AG04450 (cell line): ENCODE measurements around the gene ACBD6. TPM values are rescaled to one million over a fixed set of nuclear protein-coding genes. Genes with fewer than 3 reads are reported as not detected.

Experiments
- CTCF ChIA-PET: fragments of 300-600, 350-600 bp; formaldehyde crosslinking; extraction: SDS; loops from one replicate; lab custom pipeline; 2022; ENCODE audit warnings: antibody characterized with exemption, inconsistent platforms; lab: Charles Lee
- POLR2A ChIA-PET: fragments of 350-600 bp; formaldehyde crosslinking; extraction: SDS; loops from one replicate; lab custom pipeline; 2021; ENCODE audit warnings: antibody characterized with exemption, inconsistent platforms; lab: Yijun Ruan, JAX
- DNase-seq: peaks from one replicate; pipeline ENCODE4 v3.0.0-alpha.2; 2011; ENCODE audit warnings: low read depth, low spot score
- H3K27ac ChIP-seq: one replicate; pipeline ENCODE4 v1.5.1; 2012; ENCODE audit warnings: low read depth, low read length, control low read depth
- H3K27me3 ChIP-seq: one replicate; pipeline ENCODE4 v1.6.0; 2012; ENCODE audit warnings: low read length; ENCODE audit not compliant: control insufficient read depth, insufficient read depth
- H3K4me3 ChIP-seq: 2 replicates; pipeline ENCODE4 v1.5.1; 2011; ENCODE audit warnings: mild to moderate bottlenecking, low read depth, low read length, control low read depth
- H3K9me3 ChIP-seq: 2 replicates; pipeline ENCODE4 v1.5.1; 2012; ENCODE audit warnings: low read length; ENCODE audit not compliant: control insufficient read depth, insufficient read depth
- CTCF ChIP-seq: IDR thresholded peaks from 2 replicates; pipeline ENCODE4 v1.5.1; 2011; ENCODE audit warnings: low read depth, low read length, control low read depth, inconsistent platforms
- polyA plus RNA-seq: library from polyadenylated mRNA; depleted of rRNA; stranded (reverse); fragments of >200 nt; gene quantifications from 2 replicates; pipeline ENCODE4 v1.2.3, GENCODE V29; 2011

ACBD6 gene
- polyA plus RNA-seq, 1 experiment, result 87.6 TPM

DNA sequence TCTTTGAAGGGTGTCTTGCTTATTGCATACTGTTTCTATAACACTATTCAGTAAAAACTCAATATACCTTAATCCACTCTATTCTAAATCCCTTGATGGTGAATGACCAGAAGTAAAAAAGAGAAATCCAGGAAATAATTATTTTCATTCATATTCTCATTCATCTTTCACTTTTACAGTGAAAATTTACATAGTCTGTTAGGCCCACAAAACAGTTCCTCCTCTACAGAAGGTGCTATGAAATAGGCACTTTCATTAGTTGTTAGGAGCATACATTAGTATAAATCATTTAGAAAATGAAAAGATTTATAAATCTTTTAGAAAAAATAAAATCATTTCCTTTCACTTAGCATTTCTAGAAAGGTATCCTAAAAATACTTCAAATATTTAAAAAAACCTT lies 157.2 kb downstream of the ACBD6 start:
- Histone ChIP-seq H3K27ac (no peak overlapping the region), H3K9me3 (no peaks in the 10 kb centered on the region), H3K27me3 (no peaks in the 10 kb centered on the region), H3K4me3 (no peak overlapping the region)
- DNase-seq, result no peak
- ChIA-PET POLR2A (no interaction called here), CTCF (no interaction called here)
- TF ChIP-seq CTCF, result no peak

DNA sequence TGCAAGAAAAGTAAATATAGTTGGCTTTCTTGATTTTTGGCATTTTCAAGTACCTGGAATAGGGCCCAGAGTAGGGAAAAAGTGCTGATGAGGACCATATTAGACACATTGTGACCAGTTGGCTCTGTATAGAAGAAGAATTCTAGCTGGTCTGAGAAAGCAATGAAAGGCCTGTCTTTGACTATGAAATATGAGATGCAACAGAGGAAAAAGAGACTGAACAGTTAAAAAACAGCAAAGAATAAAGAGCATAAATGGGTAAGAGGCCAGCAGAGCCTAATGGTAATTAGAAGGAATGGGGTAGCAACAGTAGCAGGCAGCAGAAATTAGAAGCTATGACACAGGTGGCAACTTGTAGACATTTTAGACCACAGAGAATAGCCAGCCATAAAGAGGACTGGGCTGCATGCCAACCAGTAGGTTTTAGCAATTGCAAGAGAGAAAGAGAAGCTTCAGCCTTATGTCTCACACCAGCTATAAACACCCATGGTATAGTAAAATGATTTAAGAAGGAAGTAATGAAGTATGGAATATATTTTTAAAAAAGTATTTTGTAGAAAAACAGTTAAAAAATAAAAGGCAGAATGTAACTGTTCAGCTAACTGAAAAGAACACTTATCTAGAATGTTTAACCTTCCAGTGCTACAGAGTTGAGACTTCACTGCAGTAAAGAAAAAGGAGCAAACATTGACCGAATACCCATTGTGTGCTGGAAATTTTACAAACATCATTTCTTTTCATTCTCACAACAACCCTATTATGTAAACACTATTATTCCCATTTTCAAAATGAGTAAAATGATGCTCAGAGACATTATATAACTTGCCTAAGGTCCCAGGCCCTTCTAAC lies 158.2 kb downstream of the ACBD6 start:
- no peak overlapping the region for H3K27ac ChIP-seq
- no peaks in the 10 kb centered on the region for H3K9me3 ChIP-seq
- no peaks in the 10 kb centered on the region for H3K27me3 ChIP-seq
- ChIA-PET CTCF (no interaction called here), POLR2A (no interaction called here)
- no peak overlapping the region for H3K4me3 ChIP-seq
- TF ChIP-seq CTCF, result no peak
- DNase-seq, result no peak

- CTCF ChIA-PET, result no interaction called here
Observed at GRCh38 chr1:180327089-180327488, 175.3 kb downstream of the ACBD6 start.

GRCh38 chr1:180312926-180313325 lies 189.5 kb downstream of the ACBD6 start:
- ChIA-PET POLR2A (no interaction called here), CTCF (no interaction called here)
- Histone ChIP-seq H3K27ac (no peak overlapping the region), H3K4me3 (no peak overlapping the region), H3K9me3 (no peaks in the 10 kb centered on the region), H3K27me3 (no peaks in the 10 kb centered on the region)
- DNase-seq, result no peak
- TF ChIP-seq CTCF, result no peak

More at GRCh38 chr1:180327089-180327488, 175.3 kb downstream of the ACBD6 start:
- no peak for DNase-seq
- no peak for TF ChIP-seq CTCF
- Histone ChIP-seq H3K27ac (no peak overlapping the region), H3K4me3 (no peak overlapping the region), H3K9me3 (no peaks in the 10 kb centered on the region), H3K27me3 (no peaks in the 10 kb centered on the region)
- POLR2A ChIA-PET, result no interaction called here

DNA sequence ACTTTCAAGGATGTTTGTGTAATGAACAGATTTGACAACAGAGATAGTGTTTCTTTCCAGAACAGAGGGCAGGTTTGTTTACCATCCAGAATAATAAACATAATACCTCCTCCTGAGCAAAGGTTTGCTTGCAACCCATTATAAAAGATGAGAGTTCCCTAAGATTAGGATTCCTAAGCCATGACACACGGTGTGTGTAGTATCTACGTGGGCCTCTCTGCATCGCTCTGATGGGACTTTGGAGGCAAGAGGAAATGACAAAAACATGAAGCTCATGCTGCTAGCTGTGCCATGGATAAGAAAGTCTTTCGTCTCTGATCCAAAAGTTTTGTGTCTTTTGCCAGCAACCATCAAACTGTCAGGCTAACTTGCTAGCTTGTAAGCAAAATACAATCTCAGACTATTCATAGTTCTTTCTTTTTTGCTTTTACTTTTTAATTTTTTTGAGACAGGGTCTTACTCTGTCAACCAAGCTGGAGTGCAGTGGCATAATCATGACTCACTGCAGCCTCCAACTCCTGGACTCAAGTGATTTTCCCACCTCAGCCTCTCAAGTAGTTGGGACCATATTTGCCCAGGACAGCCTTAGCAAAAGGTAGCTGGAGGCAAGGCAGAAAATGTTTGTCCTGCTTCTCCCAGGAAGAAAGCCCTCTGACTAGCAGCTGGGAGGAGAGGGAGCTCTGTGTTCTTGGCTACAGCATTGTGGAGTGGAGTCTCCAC lies 191.2 kb downstream of the ACBD6 start:
- Histone ChIP-seq H3K27ac (peak overlapping the region; percentile 21), H3K4me3 (no peak overlapping the region), H3K27me3 (no peaks in the 10 kb centered on the region), H3K9me3 (no peaks in the 10 kb centered on the region)
- POLR2A ChIA-PET, result no interaction called here
- CTCF ChIA-PET, result interaction anchor here (1.0 kb wide), 1 partner anchor 58 kb away, joined by 4 read pairs; no protein-coding TSS in a partner anchor
- DNase-seq, result no peak
- no peak for TF ChIP-seq CTCF
